ENCODE results near the gene TMPRSS6.

TMPRSS6 gene

GRCh38 chr22:37050913-37051312 lies 58.6 kb downstream of the TMPRSS6 start:
- no peak overlapping the region for H3K27ac ChIP-seq (ENCODE audit: low read depth, low read length)
- TF ChIP-seq EZH2phosphoT487 (conservative IDR thresholded peaks at IDR 0.05; ENCODE audit: low read length) (no peak), CTCF (IDR thresholded peaks at IDR 0.05; ENCODE audit: insufficient read depth, low read length, poor library complexity, severe bottlenecking) (no peak)
- no peak overlapping the region for H2AFZ ChIP-seq (ENCODE audit: low read depth, low read length, severe bottlenecking)
- no peak overlapping the region for H3K4me3 ChIP-seq (ENCODE audit: insufficient read depth, low read length, poor library complexity, severe bottlenecking)
- H3K36me3 ChIP-seq (ENCODE audit: low read length) = no peaks in the 10 kb centered on the region
- no peaks in the 10 kb centered on the region for H3K27me3 ChIP-seq (ENCODE audit: low read length)
- no peaks in the 10 kb centered on the region for H3K9me2 ChIP-seq (replicated peaks; ENCODE audit: insufficient read depth, low read length)
- no peaks in the 10 kb centered on the region for H3K9me3 ChIP-seq (ENCODE audit: insufficient read depth, low read length)
- H3F3A ChIP-seq (ENCODE audit: insufficient read depth) = no peaks in the 10 kb centered on the region
- H3K79me2 ChIP-seq (ENCODE audit: insufficient read depth, low read length) = no peaks in the 10 kb centered on the region
- no peaks in the 10 kb centered on the region for H4K20me1 ChIP-seq (ENCODE audit: low read depth, low read length)
- no peak overlapping the region for H3K4me2 ChIP-seq (ENCODE audit: low read depth, low read length, poor library complexity, severe bottlenecking)
- no peak overlapping the region for H3K9ac ChIP-seq (ENCODE audit: low read length)

GRCh38 chr22:37049224-37049623 lies 60.3 kb downstream of the TMPRSS6 start:
- Histone ChIP-seq H3K4me3 (ENCODE audit: insufficient read depth, low read length, poor library complexity, severe bottlenecking) (no peak overlapping the region), H3K9me3 (ENCODE audit: insufficient read depth, low read length) (no peaks in the 10 kb centered on the region), H3K9ac (ENCODE audit: low read length) (no peak overlapping the region), H3F3A (ENCODE audit: insufficient read depth) (no peaks in the 10 kb centered on the region), H3K79me2 (ENCODE audit: insufficient read depth, low read length) (no peaks in the 10 kb centered on the region), H3K27ac (ENCODE audit: low read depth, low read length) (no peak overlapping the region), H2AFZ (ENCODE audit: low read depth, low read length, severe bottlenecking) (no peak overlapping the region), H3K9me2 (replicated peaks; ENCODE audit: insufficient read depth, low read length) (no peaks in the 10 kb centered on the region), H3K4me2 (ENCODE audit: low read depth, low read length, poor library complexity, severe bottlenecking) (no peak overlapping the region), H3K27me3 (ENCODE audit: low read length) (no peaks in the 10 kb centered on the region), H3K36me3 (ENCODE audit: low read length) (no peaks in the 10 kb centered on the region), H4K20me1 (ENCODE audit: low read depth, low read length) (no peaks in the 10 kb centered on the region)
- TF ChIP-seq CTCF (IDR thresholded peaks at IDR 0.05; ENCODE audit: insufficient read depth, low read length, poor library complexity, severe bottlenecking) (no peak), EZH2phosphoT487 (conservative IDR thresholded peaks at IDR 0.05; ENCODE audit: low read length) (no peak)

- Histone ChIP-seq H3K27me3 (ENCODE audit: low read length) (no peaks in the 10 kb centered on the region), H3K9me2 (replicated peaks; ENCODE audit: insufficient read depth, low read length) (no peaks in the 10 kb centered on the region), H3K9ac (ENCODE audit: low read length) (no peak overlapping the region), H3F3A (ENCODE audit: insufficient read depth) (no peaks in the 10 kb centered on the region), H3K36me3 (ENCODE audit: low read length) (no peaks in the 10 kb centered on the region), H3K79me2 (ENCODE audit: insufficient read depth, low read length) (no peaks in the 10 kb centered on the region), H4K20me1 (ENCODE audit: low read depth, low read length) (no peaks in the 10 kb centered on the region), H2AFZ (ENCODE audit: low read depth, low read length, severe bottlenecking) (no peak overlapping the region), H3K27ac (ENCODE audit: low read depth, low read length) (no peak overlapping the region), H3K4me3 (ENCODE audit: insufficient read depth, low read length, poor library complexity, severe bottlenecking) (no peak overlapping the region), H3K9me3 (ENCODE audit: insufficient read depth, low read length) (no peaks in the 10 kb centered on the region), H3K4me2 (ENCODE audit: low read depth, low read length, poor library complexity, severe bottlenecking) (no peak overlapping the region)
- TF ChIP-seq EZH2phosphoT487 (conservative IDR thresholded peaks at IDR 0.05; ENCODE audit: low read length) (no peak), CTCF (IDR thresholded peaks at IDR 0.05; ENCODE audit: insufficient read depth, low read length, poor library complexity, severe bottlenecking) (no peak)
Observed at GRCh38 chr22:37048133-37048532, 61.4 kb downstream of the TMPRSS6 start.

Data from SU-DHL-6 (cell line).